Chondrocyte (in vitro differentiated cells): ENCODE measurements around the gene ANAPC1. TPM values are rescaled to one million over a fixed set of nuclear protein-coding genes. Genes with fewer than 3 reads are reported as not detected.
"Not testable (repeated sequence)": the region's sequence is repeated elsewhere in the genome, so short reads cannot be mapped to it uniquely, and the experiment has no call there.

ENCODE experiments used
- DNase-seq: peaks from one replicate; pipeline ENCODE4 v3.0.0; 2021; ENCODE audit warnings: mixed read lengths, low spot score
- H3K27ac Mint-ChIP-seq: one replicate; pipeline ENCODE4 v1.8.0; 2021; ENCODE audit warnings: mild to moderate bottlenecking, moderate library complexity, mixed read lengths; ENCODE audit not compliant: unreplicated experiment
- H3K27me3 Mint-ChIP-seq: 2 replicates; pipeline ENCODE4 v1.8.0; 2021; ENCODE audit warnings: low read depth, mixed read lengths
- H3K36me3 Mint-ChIP-seq: 2 replicates; pipeline ENCODE4 v1.8.0; 2021; ENCODE audit warnings: low read depth, mixed read lengths
- H3K4me1 Mint-ChIP-seq: 2 replicates; pipeline ENCODE4 v1.8.0; 2021; ENCODE audit warnings: low read depth, mild to moderate bottlenecking, mixed read lengths
- H3K4me3 Mint-ChIP-seq: one replicate; pipeline ENCODE4 v1.8.0; 2021; ENCODE audit warnings: mild to moderate bottlenecking, moderate library complexity, mixed read lengths; ENCODE audit not compliant: unreplicated experiment
- H3K9me3 Mint-ChIP-seq: 2 replicates; pipeline ENCODE4 v1.8.0; 2021; ENCODE audit warnings: low read depth, mixed read lengths
- CTCF ChIP-seq: fragments of 200-600 bp; sonication (generic); IDR thresholded peaks from 2 replicates; pipeline ENCODE4 v1.5.0; 2021; ENCODE audit warnings: antibody characterized with exemption, mild to moderate bottlenecking, moderate library complexity
- total RNA-seq: library from RNA; stranded (reverse); gene quantifications from 3 replicates; pipeline ENCODE4 v1.2.1, GENCODE V29; 2021

The ANAPC1 gene
- total RNA-seq, 1 donor from 2014 or later, result 21.7 TPM

GRCh38 chr2:111850646-111851045 is 33.3 kb downstream of the ANAPC1 start:
- DNase-seq, H3K36me3 Mint-ChIP-seq: not testable (repeated sequence)

GRCh38 chr2:111839625-111840282 is 44.2 kb downstream of the ANAPC1 start:
- not testable (repeated sequence) for DNase-seq, H3K9me3 Mint-ChIP-seq, H3K4me3 Mint-ChIP-seq, H3K27me3 Mint-ChIP-seq, H3K36me3 Mint-ChIP-seq
- peak overlapping the region; percentile 80 for H3K27ac Mint-ChIP-seq
- H3K4me1 Mint-ChIP-seq, result peaks cover 30% of the 10 kb centered on the region

More at GRCh38 chr2:111850646-111851045, 33.3 kb downstream of the ANAPC1 start:
- not testable (repeated sequence) for H3K4me3 Mint-ChIP-seq, H3K9me3 Mint-ChIP-seq, H3K27me3 Mint-ChIP-seq, H3K27ac Mint-ChIP-seq
- peak; percentile 77 for TF ChIP-seq CTCF
- H3K4me1 Mint-ChIP-seq, result peaks cover 12% of the 10 kb centered on the region

- Mint-ChIP-seq H3K27ac (peak overlapping the region; percentile 80), H3K4me1 (peaks cover 35% of the 10 kb centered on the region)
- not testable (repeated sequence) for H3K4me3 Mint-ChIP-seq, H3K27me3 Mint-ChIP-seq, H3K9me3 Mint-ChIP-seq, H3K36me3 Mint-ChIP-seq, DNase-seq
These were observed 45.0 kb downstream of the ANAPC1 start for GRCh38 chr2:111838992-111839391.

- not testable (repeated sequence) for H3K27ac Mint-ChIP-seq
These were observed 49.8 kb downstream of the ANAPC1 start for GRCh38 chr2:111834221-111834620.

GRCh38 chr2:111830479-111830878 is 53.5 kb downstream of the ANAPC1 start:
- peaks cover 18% of the 10 kb centered on the region for H3K36me3 Mint-ChIP-seq
- H3K27ac Mint-ChIP-seq, result not testable (repeated sequence)

More at GRCh38 chr2:111834221-111834620, 49.8 kb downstream of the ANAPC1 start:
- H3K4me3 Mint-ChIP-seq, H3K27me3 Mint-ChIP-seq, H3K9me3 Mint-ChIP-seq, DNase-seq, H3K36me3 Mint-ChIP-seq: not testable (repeated sequence)
- H3K4me1 Mint-ChIP-seq, result peaks cover 18% of the 10 kb centered on the region

GRCh38 chr2:111828217-111828766 is 55.7 kb downstream of the ANAPC1 start:
- DNase-seq, H3K27ac Mint-ChIP-seq, H3K27me3 Mint-ChIP-seq, H3K4me1 Mint-ChIP-seq, H3K9me3 Mint-ChIP-seq, H3K4me3 Mint-ChIP-seq: not testable (repeated sequence)
- peaks cover 18% of the 10 kb centered on the region for H3K36me3 Mint-ChIP-seq

More at GRCh38 chr2:111830479-111830878, 53.5 kb downstream of the ANAPC1 start:
- H3K27me3 Mint-ChIP-seq, DNase-seq, H3K4me3 Mint-ChIP-seq, H3K9me3 Mint-ChIP-seq: not testable (repeated sequence)
- H3K4me1 Mint-ChIP-seq, result peaks cover 13% of the 10 kb centered on the region

GRCh38 chr2:111812970-111813622 is 70.9 kb downstream of the ANAPC1 start:
- H3K4me1 Mint-ChIP-seq, H3K27ac Mint-ChIP-seq: not testable (repeated sequence)

GRCh38 chr2:111790633-111791032 is 93.4 kb downstream of the ANAPC1 start:
- H3K27ac Mint-ChIP-seq, H3K27me3 Mint-ChIP-seq, H3K4me3 Mint-ChIP-seq, H3K36me3 Mint-ChIP-seq, DNase-seq, H3K9me3 Mint-ChIP-seq, H3K4me1 Mint-ChIP-seq: not testable (repeated sequence)

More at GRCh38 chr2:111812970-111813622, 70.9 kb downstream of the ANAPC1 start:
- H3K36me3 Mint-ChIP-seq, H3K27me3 Mint-ChIP-seq, H3K9me3 Mint-ChIP-seq, DNase-seq, H3K4me3 Mint-ChIP-seq: not testable (repeated sequence)
- TF ChIP-seq CTCF, result peak; percentile 46

- H3K9me3 Mint-ChIP-seq, H3K36me3 Mint-ChIP-seq, DNase-seq, H3K27ac Mint-ChIP-seq, H3K27me3 Mint-ChIP-seq, H3K4me1 Mint-ChIP-seq, H3K4me3 Mint-ChIP-seq: not testable (repeated sequence)
These were observed 99.9 kb downstream of the ANAPC1 start for GRCh38 chr2:111784081-111784480.

GRCh38 chr2:111782195-111782594 is 101.8 kb downstream of the ANAPC1 start:
- not testable (repeated sequence) for H3K4me1 Mint-ChIP-seq, H3K27ac Mint-ChIP-seq, H3K27me3 Mint-ChIP-seq, DNase-seq, H3K9me3 Mint-ChIP-seq, H3K4me3 Mint-ChIP-seq, H3K36me3 Mint-ChIP-seq
